ENCODE results near the gene GPR78. TPM values are rescaled to one million over a fixed set of nuclear protein-coding genes. Genes with fewer than 3 reads are reported as not detected.

Gene GPR78
- polyA plus RNA-seq, 4 donors: 0.06 TPM; not detected in 3

- H3K36me3 ChIP-seq (ENCODE audit: control insufficient read depth in 3 of 3, insufficient read depth in 2 of 3, low read depth in 1 of 3, low read length in 3 of 3): no peaks in the 10 kb centered on the region
- H3K27me3 ChIP-seq (ENCODE audit: control insufficient read depth in 3 of 3, insufficient read depth in 3 of 3, low read length in 3 of 3): no peaks in the 10 kb centered on the region
- H3K27ac ChIP-seq (ENCODE audit: low read depth in 1 of 3, low read length in 2 of 3): no peak overlapping the region
- H3K9me3 ChIP-seq (ENCODE audit: control insufficient read depth in 2 of 2, insufficient read depth in 1 of 2, low read depth in 1 of 2, low read length in 1 of 2): no peaks in the 10 kb centered on the region
- H3K4me1 ChIP-seq (ENCODE audit: control insufficient read depth in 3 of 3, insufficient read depth in 2 of 3, low read depth in 1 of 3, low read length in 2 of 3): no peaks in the 10 kb centered on the region
- DNase-seq: no peak
- H3K4me3 ChIP-seq (ENCODE audit: low read depth in 1 of 3, low read length in 3 of 3): no peak overlapping the region
- no peak for FAIRE-seq
- WGBS, 3 donors: 86 to 92% (median 88%) methylated on average over 10 of the region's 10 CpGs
Measured at GRCh38 chr4:8543623-8544022, 36.6 kb upstream of the GPR78 start.

GRCh38 chr4:8544282-8544681 lies 35.9 kb upstream of the GPR78 start:
- no peaks in the 10 kb centered on the region for H3K9me3 ChIP-seq (ENCODE audit: control insufficient read depth in 2 of 2, insufficient read depth in 1 of 2, low read depth in 1 of 2, low read length in 1 of 2)
- H3K27me3 ChIP-seq (ENCODE audit: control insufficient read depth in 3 of 3, insufficient read depth in 3 of 3, low read length in 3 of 3): no peaks in the 10 kb centered on the region
- DNase-seq (no peak), FAIRE-seq (no peak)
- no peak overlapping the region for H3K27ac ChIP-seq (ENCODE audit: low read depth in 1 of 3, low read length in 2 of 3)
- no peaks in the 10 kb centered on the region for H3K36me3 ChIP-seq (ENCODE audit: control insufficient read depth in 3 of 3, insufficient read depth in 2 of 3, low read depth in 1 of 3, low read length in 3 of 3)
- no peaks in the 10 kb centered on the region for H3K4me1 ChIP-seq (ENCODE audit: control insufficient read depth in 3 of 3, insufficient read depth in 2 of 3, low read depth in 1 of 3, low read length in 2 of 3)
- 87 to 96% (median 95%) methylated on average over 3 of the region's 3 CpGs for WGBS, 3 donors
- H3K4me3 ChIP-seq (ENCODE audit: low read depth in 1 of 3, low read length in 3 of 3): no peak overlapping the region

GRCh38 chr4:8544741-8545438 lies 35.3 kb upstream of the GPR78 start:
- no peak overlapping the region for H3K27ac ChIP-seq (ENCODE audit: low read depth in 1 of 3, low read length in 2 of 3)
- 75 to 85% (median 77%) methylated on average over 32 of the region's 32 CpGs for WGBS, 3 donors
- no peak for DNase-seq
- H3K9me3 ChIP-seq (ENCODE audit: control insufficient read depth in 2 of 2, insufficient read depth in 1 of 2, low read depth in 1 of 2, low read length in 1 of 2): no peaks in the 10 kb centered on the region
- no peak for FAIRE-seq
- no peaks in the 10 kb centered on the region for H3K27me3 ChIP-seq (ENCODE audit: control insufficient read depth in 3 of 3, insufficient read depth in 3 of 3, low read length in 3 of 3)
- no peaks in the 10 kb centered on the region for H3K4me1 ChIP-seq (ENCODE audit: control insufficient read depth in 3 of 3, insufficient read depth in 2 of 3, low read depth in 1 of 3, low read length in 2 of 3)
- no peak overlapping the region for H3K4me3 ChIP-seq (ENCODE audit: low read depth in 1 of 3, low read length in 3 of 3)
- no peaks in the 10 kb centered on the region for H3K36me3 ChIP-seq (ENCODE audit: control insufficient read depth in 3 of 3, insufficient read depth in 2 of 3, low read depth in 1 of 3, low read length in 3 of 3)

DNA sequence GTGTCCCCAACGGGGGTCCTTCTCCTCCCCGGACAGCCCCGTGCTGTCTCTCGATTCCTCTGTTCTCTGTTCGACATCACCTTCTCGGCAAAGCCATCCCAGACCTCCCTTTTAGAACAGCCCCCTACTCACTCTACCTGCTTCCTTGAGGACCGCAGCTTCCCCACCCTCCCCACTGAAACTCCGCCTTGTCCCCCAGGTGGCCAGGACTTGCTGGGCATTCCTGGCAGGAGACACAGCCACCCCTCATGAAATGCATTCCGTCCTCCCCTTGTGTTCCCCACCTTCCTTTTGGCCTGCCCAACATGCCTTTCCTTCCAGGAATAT lies 34.8 kb upstream of the GPR78 start:
- FAIRE-seq (no peak), DNase-seq (no peak)
- Histone ChIP-seq H3K27me3 (ENCODE audit: control insufficient read depth in 3 of 3, insufficient read depth in 3 of 3, low read length in 3 of 3) (no peaks in the 10 kb centered on the region), H3K9me3 (ENCODE audit: control insufficient read depth in 2 of 2, insufficient read depth in 1 of 2, low read depth in 1 of 2, low read length in 1 of 2) (no peaks in the 10 kb centered on the region), H3K4me3 (ENCODE audit: low read depth in 1 of 3, low read length in 3 of 3) (no peak overlapping the region), H3K36me3 (ENCODE audit: control insufficient read depth in 3 of 3, insufficient read depth in 2 of 3, low read depth in 1 of 3, low read length in 3 of 3) (no peaks in the 10 kb centered on the region), H3K27ac (ENCODE audit: low read depth in 1 of 3, low read length in 2 of 3) (no peak overlapping the region), H3K4me1 (ENCODE audit: control insufficient read depth in 3 of 3, insufficient read depth in 2 of 3, low read depth in 1 of 3, low read length in 2 of 3) (no peaks in the 10 kb centered on the region)
- 66 to 77% (median 74%) methylated on average over 9 of the region's 9 CpGs for WGBS, 3 donors

GRCh38 chr4:8546766-8547107 lies 33.5 kb upstream of the GPR78 start:
- Histone ChIP-seq H3K9me3 (ENCODE audit: control insufficient read depth in 2 of 2, insufficient read depth in 1 of 2, low read depth in 1 of 2, low read length in 1 of 2) (no peaks in the 10 kb centered on the region), H3K4me3 (ENCODE audit: low read depth in 1 of 3, low read length in 3 of 3) (no peak overlapping the region), H3K27me3 (ENCODE audit: control insufficient read depth in 3 of 3, insufficient read depth in 3 of 3, low read length in 3 of 3) (no peaks in the 10 kb centered on the region), H3K4me1 (ENCODE audit: control insufficient read depth in 3 of 3, insufficient read depth in 2 of 3, low read depth in 1 of 3, low read length in 2 of 3) (no peaks in the 10 kb centered on the region), H3K36me3 (ENCODE audit: control insufficient read depth in 3 of 3, insufficient read depth in 2 of 3, low read depth in 1 of 3, low read length in 3 of 3) (no peaks in the 10 kb centered on the region), H3K27ac (ENCODE audit: low read depth in 1 of 3, low read length in 2 of 3) (no peak overlapping the region)
- no peak for DNase-seq
- 60 to 78% (median 69%) methylated on average over 8 of the region's 8 CpGs for WGBS, 3 donors
- FAIRE-seq: no peak

GRCh38 chr4:8547108-8547911 lies 32.9 kb upstream of the GPR78 start:
- H3K9me3 ChIP-seq (ENCODE audit: control insufficient read depth in 2 of 2, insufficient read depth in 1 of 2, low read depth in 1 of 2, low read length in 1 of 2): no peaks in the 10 kb centered on the region
- no peak overlapping the region for H3K27ac ChIP-seq (ENCODE audit: low read depth in 1 of 3, low read length in 2 of 3)
- FAIRE-seq (no peak), DNase-seq (peak in 1 of 2 donors; percentile 16)
- no peaks in the 10 kb centered on the region for H3K4me1 ChIP-seq (ENCODE audit: control insufficient read depth in 3 of 3, insufficient read depth in 2 of 3, low read depth in 1 of 3, low read length in 2 of 3)
- WGBS, 3 donors: 42 to 51% (median 48%) methylated on average over 16 of the region's 16 CpGs
- no peak overlapping the region for H3K4me3 ChIP-seq (ENCODE audit: low read depth in 1 of 3, low read length in 3 of 3)
- no peaks in the 10 kb centered on the region for H3K27me3 ChIP-seq (ENCODE audit: control insufficient read depth in 3 of 3, insufficient read depth in 3 of 3, low read length in 3 of 3)
- H3K36me3 ChIP-seq (ENCODE audit: control insufficient read depth in 3 of 3, insufficient read depth in 2 of 3, low read depth in 1 of 3, low read length in 3 of 3): no peaks in the 10 kb centered on the region

- no peaks in the 10 kb centered on the region for H3K4me1 ChIP-seq (ENCODE audit: control insufficient read depth in 3 of 3, insufficient read depth in 2 of 3, low read depth in 1 of 3, low read length in 2 of 3)
- H3K9me3 ChIP-seq (ENCODE audit: control insufficient read depth in 2 of 2, insufficient read depth in 1 of 2, low read depth in 1 of 2, low read length in 1 of 2): no peaks in the 10 kb centered on the region
- no peaks in the 10 kb centered on the region for H3K27me3 ChIP-seq (ENCODE audit: control insufficient read depth in 3 of 3, insufficient read depth in 3 of 3, low read length in 3 of 3)
- DNase-seq (no peak), FAIRE-seq (no peak)
- no peak overlapping the region for H3K27ac ChIP-seq (ENCODE audit: low read depth in 1 of 3, low read length in 2 of 3)
- 83 to 88% (median 87%) methylated on average over 16 of the region's 16 CpGs for WGBS, 3 donors
- H3K4me3 ChIP-seq (ENCODE audit: low read depth in 1 of 3, low read length in 3 of 3): no peak overlapping the region
- no peaks in the 10 kb centered on the region for H3K36me3 ChIP-seq (ENCODE audit: control insufficient read depth in 3 of 3, insufficient read depth in 2 of 3, low read depth in 1 of 3, low read length in 3 of 3)
Measured at GRCh38 chr4:8547912-8548730, 32.1 kb upstream of the GPR78 start.

GRCh38 chr4:8548731-8549351 lies 31.4 kb upstream of the GPR78 start:
- Histone ChIP-seq H3K4me3 (ENCODE audit: low read depth in 1 of 3, low read length in 3 of 3) (no peak overlapping the region), H3K27ac (ENCODE audit: low read depth in 1 of 3, low read length in 2 of 3) (no peak overlapping the region), H3K9me3 (ENCODE audit: control insufficient read depth in 2 of 2, insufficient read depth in 1 of 2, low read depth in 1 of 2, low read length in 1 of 2) (no peaks in the 10 kb centered on the region), H3K36me3 (ENCODE audit: control insufficient read depth in 3 of 3, insufficient read depth in 2 of 3, low read depth in 1 of 3, low read length in 3 of 3) (no peaks in the 10 kb centered on the region), H3K27me3 (ENCODE audit: control insufficient read depth in 3 of 3, insufficient read depth in 3 of 3, low read length in 3 of 3) (no peaks in the 10 kb centered on the region), H3K4me1 (ENCODE audit: control insufficient read depth in 3 of 3, insufficient read depth in 2 of 3, low read depth in 1 of 3, low read length in 2 of 3) (no peaks in the 10 kb centered on the region)
- FAIRE-seq: no peak
- DNase-seq: no peak
- WGBS, 3 donors: 67 to 81% (median 80%) methylated on average over 14 of the region's 14 CpGs

All from small intestine (tissue), 7 donors.